ENCODE results near the gene MAGI2.

The MAGI2 gene

GRCh38 chr7:79285756-79286155 is 167.7 kb downstream of the MAGI2 start:
- DNase-seq (ENCODE audit: extremely low read depth, low read depth): no peak
- H3K4me3 ChIP-seq (replicated peaks; ENCODE audit: low read depth, low read length): no peak overlapping the region
- TF ChIP-seq, protein P1, sequence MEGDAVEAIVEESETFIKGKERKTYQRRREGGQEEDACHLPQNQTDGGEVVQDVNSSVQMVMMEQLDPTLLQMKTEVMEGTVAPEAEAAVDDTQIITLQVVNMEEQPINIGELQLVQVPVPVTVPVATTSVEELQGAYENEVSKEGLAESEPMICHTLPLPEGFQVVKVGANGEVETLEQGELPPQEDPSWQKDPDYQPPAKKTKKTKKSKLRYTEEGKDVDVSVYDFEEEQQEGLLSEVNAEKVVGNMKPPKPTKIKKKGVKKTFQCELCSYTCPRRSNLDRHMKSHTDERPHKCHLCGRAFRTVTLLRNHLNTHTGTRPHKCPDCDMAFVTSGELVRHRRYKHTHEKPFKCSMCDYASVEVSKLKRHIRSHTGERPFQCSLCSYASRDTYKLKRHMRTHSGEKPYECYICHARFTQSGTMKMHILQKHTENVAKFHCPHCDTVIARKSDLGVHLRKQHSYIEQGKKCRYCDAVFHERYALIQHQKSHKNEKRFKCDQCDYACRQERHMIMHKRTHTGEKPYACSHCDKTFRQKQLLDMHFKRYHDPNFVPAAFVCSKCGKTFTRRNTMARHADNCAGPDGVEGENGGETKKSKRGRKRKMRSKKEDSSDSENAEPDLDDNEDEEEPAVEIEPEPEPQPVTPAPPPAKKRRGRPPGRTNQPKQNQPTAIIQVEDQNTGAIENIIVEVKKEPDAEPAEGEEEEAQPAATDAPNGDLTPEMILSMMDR (IDR thresholded peaks at IDR 0.05; ENCODE audit: low read depth, low read length, missing control alignments): no peak

- no peak for DNase-seq (ENCODE audit: extremely low read depth, low read depth)
- no peak overlapping the region for H3K4me3 ChIP-seq (replicated peaks; ENCODE audit: low read depth, low read length)
- TF ChIP-seq, protein P1 (IDR thresholded peaks at IDR 0.05; ENCODE audit: low read depth, low read length, missing control alignments): no peak
These were observed 169.3 kb downstream of the MAGI2 start for GRCh38 chr7:79284211-79284610.

DNA sequence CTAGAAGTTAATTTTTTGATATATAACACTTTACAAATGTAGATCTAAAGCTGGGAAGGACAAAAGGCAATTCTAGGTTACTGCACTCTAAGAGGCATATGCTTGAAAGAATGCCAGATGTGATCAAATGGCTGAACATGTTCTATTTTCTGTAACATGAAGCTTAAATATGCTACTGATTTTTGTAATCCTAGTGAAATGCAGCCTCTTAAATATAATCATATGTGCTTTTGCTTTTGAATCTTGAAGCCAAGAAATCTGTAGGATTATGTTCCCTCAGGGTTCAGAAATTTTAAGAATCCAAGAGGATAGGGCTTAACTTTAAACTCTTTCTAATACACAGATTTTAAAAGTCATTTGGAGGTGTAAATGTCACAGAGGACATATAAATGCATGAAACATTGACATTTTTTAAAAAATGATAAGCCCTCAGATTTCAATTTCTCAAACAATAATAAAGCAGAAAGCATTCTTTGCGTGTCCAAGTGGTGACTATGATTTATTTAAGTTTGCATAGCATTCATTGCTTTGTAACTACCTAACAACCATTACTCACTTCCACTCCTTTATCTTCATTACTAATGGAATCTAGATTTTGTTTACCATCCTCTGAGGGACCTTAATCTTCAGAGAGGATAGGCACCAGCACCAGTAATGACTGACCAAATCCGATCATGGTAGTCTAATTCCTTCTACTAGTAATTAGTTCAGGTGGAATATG is 170.4 kb downstream of the MAGI2 start:
- H3K4me3 ChIP-seq (replicated peaks; ENCODE audit: low read depth, low read length): no peak overlapping the region
- DNase-seq (ENCODE audit: extremely low read depth, low read depth): peak; percentile 84
- TF ChIP-seq, protein P1 (IDR thresholded peaks at IDR 0.05; ENCODE audit: low read depth, low read length, missing control alignments): no peak

GRCh38 chr7:79282070-79282694 is 171.3 kb downstream of the MAGI2 start:
- H3K4me3 ChIP-seq (replicated peaks; ENCODE audit: low read depth, low read length): peak overlapping the region; percentile 5; the same call in 1 of the 2 replicates
- peak; percentile 76 for DNase-seq (ENCODE audit: extremely low read depth, low read depth)
- TF ChIP-seq, protein P1 (IDR thresholded peaks at IDR 0.05; ENCODE audit: low read depth, low read length, missing control alignments): peak; percentile 55

DNA sequence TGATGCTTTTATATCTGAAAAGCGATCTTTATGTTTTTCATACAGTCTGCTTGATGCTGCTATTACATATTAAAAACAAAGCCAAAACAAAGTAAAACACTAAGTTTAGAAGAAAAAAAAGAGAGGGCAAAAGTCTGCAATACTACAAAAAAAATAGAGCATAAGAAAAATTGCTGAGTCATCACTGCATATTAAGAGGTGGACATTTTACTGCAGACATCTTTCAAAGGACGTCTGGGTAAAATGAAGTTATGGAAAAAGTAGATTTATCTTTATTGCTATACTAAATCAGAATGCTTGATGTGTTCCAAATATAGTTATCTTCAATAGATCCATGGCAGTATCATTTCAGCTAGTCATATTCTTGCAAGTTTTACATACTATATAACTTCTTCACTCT is 172.0 kb downstream of the MAGI2 start:
- DNase-seq (ENCODE audit: extremely low read depth, low read depth): no peak
- TF ChIP-seq, protein P1 (IDR thresholded peaks at IDR 0.05; ENCODE audit: low read depth, low read length, missing control alignments): no peak
- no peak overlapping the region for H3K4me3 ChIP-seq (replicated peaks; ENCODE audit: low read depth, low read length)

DNA sequence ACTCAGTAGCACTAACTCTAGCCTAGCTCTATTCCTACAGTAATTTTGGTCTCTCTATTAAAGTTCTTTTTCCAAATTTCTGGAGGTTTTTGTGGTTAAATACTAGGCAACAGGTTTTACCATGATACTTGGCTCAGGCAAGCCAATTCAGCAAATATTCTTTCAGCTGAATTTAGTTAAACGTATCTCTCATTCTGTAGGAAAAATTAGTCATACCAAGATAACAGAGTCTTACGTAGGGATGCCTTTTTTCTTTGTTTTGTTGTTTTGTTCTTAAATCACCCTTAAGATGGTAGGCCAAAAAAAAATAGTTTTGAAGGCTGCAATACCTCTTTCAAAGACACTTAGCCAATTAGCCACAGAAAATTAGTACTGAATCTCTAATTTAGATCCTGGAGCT is 180.5 kb downstream of the MAGI2 start:
- no peak for DNase-seq (ENCODE audit: extremely low read depth, low read depth)
- H3K4me3 ChIP-seq (replicated peaks; ENCODE audit: low read depth, low read length): no peak overlapping the region
- TF ChIP-seq, protein P1 (IDR thresholded peaks at IDR 0.05; ENCODE audit: low read depth, low read length, missing control alignments): no peak

Measured in HFF-Myc (cell line).